Nasal cavity respiratory epithelium epithelial cell of viscerocranial mucosa (primary cell): ENCODE measurements around the gene MCAM. TPM values are rescaled to one million over a fixed set of nuclear protein-coding genes. Genes with fewer than 3 reads are reported as not detected.

Experiments used
- total RNA-seq: library from RNA; depleted of rRNA; stranded (reverse); fragments of >200 nt; gene quantifications from 2 replicates; pipeline ENCODE4 v1.2.3, GENCODE V29; 2014

Gene MCAM
- total RNA-seq = 21.2 and 67.8 TPM in 2 replicates

GRCh38 chr11:119316729-119317591 lies at the start of gene MCAM:
Gene MCAM, minus strand, starts transcription at chr11:119317130. Its CDS starts 29 bp downstream, at chr11:119317101.

GRCh38 chr11:119346605-119347004 lies 29.7 kb upstream of the MCAM start, which contains the start of gene MFRP:
Gene MFRP, minus strand, starts transcription at chr11:119346705. Its CDS starts 192 bp downstream, at chr11:119346513.

GRCh38 chr11:119340335-119341221 lies 23.6 kb upstream of the MCAM start, which contains the start of gene C1QTNF5:
Gene C1QTNF5, minus strand, starts transcription at chr11:119340883. Its CDS starts 486 bp downstream, at chr11:119340397.

GRCh38 chr11:119334174-119334930 lies 17.4 kb upstream of the MCAM start, which contains the start of gene RNF26:
Gene RNF26, plus strand, starts transcription at chr11:119334527. Its CDS starts 596 bp downstream, at chr11:119335123.

Other genes starting within 250 kb of the MCAM start
- gene VPS11, start 249.3 kb downstream of the MCAM start, total RNA-seq = 28.0 and 31.2 TPM in 2 replicates
- 12.6 and 18.4 TPM in 2 replicates for gene HMBS, start 232.2 kb downstream of the MCAM start, total RNA-seq
- gene DPAGT1, start 215.3 kb downstream of the MCAM start, total RNA-seq = 21.2 and 27.1 TPM in 2 replicates
- 2.5 and 3.1 TPM in 2 replicates for gene C2CD2L, start 209.8 kb downstream of the MCAM start, total RNA-seq
- gene HINFP, start 195.6 kb downstream of the MCAM start, total RNA-seq = 13.0 and 21.9 TPM in 2 replicates
- gene ABCG4, start 168.1 kb downstream of the MCAM start, total RNA-seq = under 0.01 and 0.07 TPM in 2 replicates
- 25.6 and 28.9 TPM in 2 replicates for gene NLRX1, start 148.4 kb downstream of the MCAM start, total RNA-seq
- 0.07 TPM in 1 of 2 replicates, not detected in the other for gene NHERF4, start 131.7 kb downstream of the MCAM start, total RNA-seq
- gene CBL, start 110.8 kb downstream of the MCAM start, total RNA-seq = 9.9 and 14.6 TPM in 2 replicates
- 3.4 and 11.7 TPM in 2 replicates for gene RNF26, start 17.4 kb upstream of the MCAM start, total RNA-seq
- 0.34 and 0.36 TPM in 2 replicates for gene C1QTNF5, start 23.8 kb upstream of the MCAM start, total RNA-seq
- not detected in 2 replicates for gene MFRP, start 29.6 kb upstream of the MCAM start, total RNA-seq
- 1.4 and 2.4 TPM in 2 replicates for gene USP2, start 64.6 kb upstream of the MCAM start, total RNA-seq
- under 0.01 TPM in 1 of 2 replicates, not detected in the other for gene THY1, start 106.0 kb upstream of the MCAM start, total RNA-seq